K562 (cell line): ENCODE results near the gene CLCN6. TPM values are rescaled to one million over a fixed set of nuclear protein-coding genes. Genes with fewer than 3 reads are reported as not detected.

Source experiments
- CHD4 ChIP-seq: fragments of 200-600 bp; sonication (generic); IDR thresholded peaks from 3 replicates; pipeline ENCODE4 v1.6.1; 2012; ENCODE audit warnings: low read depth, mild to moderate bottlenecking, mixed read lengths, low read length, inconsistent platforms; ENCODE audit not compliant: insufficient read depth, insufficient replicate concordance, poor library complexity, severe bottlenecking
- EP400 ChIP-seq: fragments of 450-650 bp; IDR thresholded peaks from 2 replicates; pipeline ENCODE4 v1.6.1; 2017; ENCODE audit warnings: antibody characterized with exemption, mild to moderate bottlenecking, moderate library complexity
- ERF ChIP-seq: fragments of 450-650 bp; formaldehyde crosslinking; IDR thresholded peaks from 2 replicates; pipeline ENCODE4 v1.4.0; 2020; ENCODE audit warnings: mild to moderate bottlenecking, mixed read lengths
- FOXK1 ChIP-seq: sonication (generic); formaldehyde crosslinking; IDR thresholded peaks from 2 replicates; pipeline ENCODE4 v1.8.0; 2022; ENCODE audit warnings: missing genetic modification reagents, mild to moderate bottlenecking, borderline replicate concordance
- HMG20B ChIP-seq: fragments of 250-450 bp; sonication (Bioruptor Pico); IDR thresholded peaks from 2 replicates; pipeline ENCODE4 v1.5.0; 2021; ENCODE audit warnings: mild to moderate bottlenecking
- HNRNPL ChIP-seq: fragments of 200-400 bp; formaldehyde crosslinking; IDR thresholded peaks from 2 replicates; pipeline ENCODE4 v1.6.1; 2017; ENCODE audit warnings: low read depth, mild to moderate bottlenecking, low read length
- JUN ChIP-seq, 2 experiments: sonication (generic) in 1 of 2; formaldehyde crosslinking in 1 of 2; IDR thresholded peaks; 2 replicates each; pipeline versions ENCODE4 v1.6.1 to v1.8.0; 2012 to 2022; ENCODE audit warnings: borderline replicate concordance in 2 of 2, mild to moderate bottlenecking in 2 of 2, improper control_type of control experiment in 1 of 2, low read depth in 1 of 2, low read length in 1 of 2, missing genetic modification reagents in 1 of 2
- L3MBTL2 ChIP-seq: fragments of 450-650 bp; IDR thresholded peaks from 2 replicates; pipeline ENCODE4 v1.6.1; 2016; ENCODE audit warnings: mild to moderate bottlenecking, moderate library complexity
- MEIS2 ChIP-seq: fragments of 450-650 bp; IDR thresholded peaks from 2 replicates; pipeline ENCODE4 v1.6.1; 2014; ENCODE audit warnings: mild to moderate bottlenecking; ENCODE audit not compliant: partially characterized antibody
- RBFOX2 ChIP-seq: fragments of 200-400 bp; formaldehyde crosslinking; IDR thresholded peaks from 2 replicates; pipeline ENCODE4 v1.6.1; 2017; ENCODE audit warnings: low read depth, mild to moderate bottlenecking, low read length, moderate library complexity
- RFX5 ChIP-seq: IDR thresholded peaks from 2 replicates; pipeline ENCODE4 v1.6.1; 2011; ENCODE audit warnings: low read depth, mild to moderate bottlenecking, improper control_type of control experiment, low read length
- SNRNP70 ChIP-seq: fragments of 200-400 bp; formaldehyde crosslinking; optimal IDR thresholded peaks from 2 replicates; pipeline ENCODE3; 2017; ENCODE audit warnings: low read depth, low read length
- SRSF9 ChIP-seq: fragments of 200-400 bp; formaldehyde crosslinking; IDR thresholded peaks from 2 replicates; pipeline ENCODE4 v1.6.1; 2017; ENCODE audit warnings: low read depth, low read length, borderline replicate concordance
- TAF1 ChIP-seq: IDR thresholded peaks from 2 replicates; pipeline ENCODE4 v1.6.1; 2011; ENCODE audit warnings: mild to moderate bottlenecking, low read length, moderate library complexity; ENCODE audit not compliant: insufficient read depth, control insufficient read depth, severe bottlenecking; ENCODE audit errors: extremely low read depth
- TCF3 ChIP-seq: sonication (generic); formaldehyde crosslinking; IDR thresholded peaks from 2 replicates; pipeline ENCODE4 v1.4.0; 2020; ENCODE audit warnings: mild to moderate bottlenecking, missing genetic modification reagents
- TEAD4 ChIP-seq, 2 experiments: sonication (generic) in 1 of 2; formaldehyde crosslinking in 1 of 2; IDR thresholded peaks; 2 replicates each; pipeline versions ENCODE4 v1.6.1 to v1.8.0; 2012 to 2022; ENCODE audit warnings: borderline replicate concordance in 1 of 2, inconsistent platforms in 1 of 2, low read length in 1 of 2, mild to moderate bottlenecking in 1 of 2, missing genetic modification reagents in 1 of 2
- ZFP1 ChIP-seq: fragments of 450-650 bp; formaldehyde crosslinking; IDR thresholded peaks from 2 replicates; pipeline ENCODE4 v1.4.0; 2020; ENCODE audit warnings: mild to moderate bottlenecking, mixed read lengths
- ZFP36 ChIP-seq: fragments of 150-350 bp; IDR thresholded peaks from 2 replicates; pipeline ENCODE4 v1.6.1; 2018; ENCODE audit warnings: low read length, low read depth; ENCODE audit not compliant: partially characterized antibody
- ZNF134 ChIP-seq: fragments of 250-450 bp; sonication (Bioruptor Pico); conservative IDR thresholded peaks from 2 replicates; pipeline ENCODE4 v1.4.0; 2020
- ZNF57 ChIP-seq: fragments of 450-650 bp; formaldehyde crosslinking; IDR thresholded peaks from 2 replicates; pipeline ENCODE4 v1.4.0; 2020; ENCODE audit warnings: mild to moderate bottlenecking, moderate library complexity
- polyA plus RNA-seq, 8 experiments: library from polyadenylated mRNA; depleted of rRNA in 4 of 8; stranded (reverse) in 5 of 8; unstranded in 3 of 8; fragments of >200 nt; fragmentation: Nextera tagmentation in 2 of 8; fragmentation: Illumina TruSeq in 1 of 8; extraction: Ambion mirVana in 2 of 8; extraction: Trizol in 1 of 8; gene quantifications; 2 replicates each; pipeline versions ENCODE4 v1.2.1 to v1.2.3, GENCODE V29; 2011 to 2014; ENCODE audit warnings: inconsistent platforms in 1 of 8, missing spikeins in 1 of 8
- total RNA-seq, 7 experiments: library from RNA; depleted of rRNA in 6 of 7; stranded (reverse); fragments of >200 nt in 6 of 7; fragmentation: Illumina TruSeq in 2 of 7; extraction: Trizol in 2 of 7; gene quantifications; 2 replicates each; pipeline versions ENCODE4 v1.2.1 to v1.2.3, GENCODE V29; 2011 to 2021; ENCODE audit warnings: low replicate concordance in 1 of 7
- TF ChIP-seq, protein P1 (sequence below): fragments of 450-650 bp; IDR thresholded peaks from 2 replicates; pipeline ENCODE4 v1.6.1; 2016; ENCODE audit warnings: missing biosample characterization, missing genetic modification characterization
- TF ChIP-seq, protein P2 (sequence below): fragments of 450-650 bp; formaldehyde crosslinking; IDR thresholded peaks from 2 replicates; pipeline ENCODE4 v1.4.0; 2022; ENCODE audit warnings: missing genetic modification characterization
- TF ChIP-seq, protein P3 (sequence below): fragments of 450-650 bp; IDR thresholded peaks from 2 replicates; pipeline ENCODE4 v1.6.1; 2017; ENCODE audit warnings: antibody characterized with exemption

CLCN6 gene
- total and polyA plus RNA-seq, 9 of the 15 experiments (the other 6 are each of a cell fraction or from before 2014, with no cell fraction given) = 2.0 to 21.8 (median 13.6) TPM

DNA sequence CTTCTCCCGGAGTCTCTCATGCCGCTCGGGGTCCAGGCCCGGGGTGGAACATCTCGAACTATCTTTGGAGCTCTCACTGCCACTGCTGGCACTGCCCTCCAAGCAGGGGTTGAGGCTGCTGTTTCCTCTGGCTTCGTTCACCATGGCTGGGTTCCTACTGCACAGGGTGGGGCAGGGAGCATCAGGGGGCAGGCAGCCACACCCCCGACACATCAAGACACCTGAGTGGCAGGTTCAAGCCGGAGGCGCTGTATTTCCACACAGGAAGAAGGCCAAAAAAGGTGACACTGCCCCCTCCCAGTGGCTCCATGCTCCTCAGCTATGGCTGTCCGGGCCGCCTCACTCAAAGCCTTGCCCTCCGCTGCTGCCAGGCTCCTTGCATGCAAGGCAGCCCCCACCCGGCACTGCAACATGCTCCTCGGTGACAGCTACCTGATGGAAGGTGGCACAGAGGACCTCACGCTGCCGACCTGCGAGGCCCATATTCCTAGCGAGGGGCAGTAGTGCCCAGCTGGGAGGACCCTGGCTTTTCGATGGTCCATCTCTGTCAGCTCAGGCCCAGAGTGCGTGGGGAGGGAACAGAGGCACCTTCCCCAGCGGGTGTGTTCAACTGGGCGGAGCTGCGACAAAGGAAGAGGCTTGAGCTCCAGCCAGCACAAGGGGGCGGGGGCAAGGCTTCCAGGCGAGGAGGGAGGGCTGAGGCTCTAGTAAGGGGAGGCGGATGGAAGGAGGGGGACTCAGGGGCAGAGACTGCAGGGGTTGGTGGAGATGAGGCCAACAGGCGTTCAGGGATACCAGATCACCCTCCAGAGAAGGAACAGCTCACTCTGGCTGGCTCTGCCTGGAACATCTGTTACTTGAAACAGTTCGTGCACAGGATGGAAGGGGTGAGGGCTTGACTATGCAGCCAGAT, 2.8 kb upstream of the CLCN6 start (continued):
- TF ChIP-seq HMG20B (CRISPR knock-in tag) = 0 out of 2 replicates have a peak, but pooled peaks have one; percentile 11
- no peak for TF ChIP-seq EP400
- peak; percentile 41 for TF ChIP-seq MEIS2
- TF ChIP-seq, protein P1, sequence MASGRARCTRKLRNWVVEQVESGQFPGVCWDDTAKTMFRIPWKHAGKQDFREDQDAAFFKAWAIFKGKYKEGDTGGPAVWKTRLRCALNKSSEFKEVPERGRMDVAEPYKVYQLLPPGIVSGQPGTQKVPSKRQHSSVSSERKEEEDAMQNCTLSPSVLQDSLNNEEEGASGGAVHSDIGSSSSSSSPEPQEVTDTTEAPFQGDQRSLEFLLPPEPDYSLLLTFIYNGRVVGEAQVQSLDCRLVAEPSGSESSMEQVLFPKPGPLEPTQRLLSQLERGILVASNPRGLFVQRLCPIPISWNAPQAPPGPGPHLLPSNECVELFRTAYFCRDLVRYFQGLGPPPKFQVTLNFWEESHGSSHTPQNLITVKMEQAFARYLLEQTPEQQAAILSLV (tag) = no peak
- peak; percentile 66 for TF ChIP-seq TAF1
- TF ChIP-seq ZFP36 = peak; percentile 2
- TF ChIP-seq TEAD4 (IDR thresholded peaks at IDR 0.05; ENCODE audit: low read length) = no peak
- TF ChIP-seq TEAD4 (CRISPR knock-in tag; IDR thresholded peaks at IDR 0.05; ENCODE audit: borderline replicate concordance) = no peak
- no peak; the same call in 1 of the 2 replicates for TF ChIP-seq FOXK1 (CRISPR knock-in tag)
- TF ChIP-seq HNRNPL = no peak
- no peak for TF ChIP-seq ERF (CRISPR knock-in tag)
- no peak for TF ChIP-seq ZFP1 (CRISPR knock-in tag)
- TF ChIP-seq JUN (IDR thresholded peaks at IDR 0.05; ENCODE audit: borderline replicate concordance, low read depth, low read length) = no peak
- TF ChIP-seq JUN (CRISPR knock-in tag; IDR thresholded peaks at IDR 0.05; ENCODE audit: borderline replicate concordance) = peak; percentile 35; the same call in 1 of the 2 replicates
- no peak for TF ChIP-seq RFX5
- TF ChIP-seq ZNF57 (CRISPR knock-in tag) = no peak
- TF ChIP-seq TCF3 (CRISPR knock-in tag) = no peak; the same call in 1 of the 2 replicates
- no peak for TF ChIP-seq SRSF9
- TF ChIP-seq, protein P2, sequence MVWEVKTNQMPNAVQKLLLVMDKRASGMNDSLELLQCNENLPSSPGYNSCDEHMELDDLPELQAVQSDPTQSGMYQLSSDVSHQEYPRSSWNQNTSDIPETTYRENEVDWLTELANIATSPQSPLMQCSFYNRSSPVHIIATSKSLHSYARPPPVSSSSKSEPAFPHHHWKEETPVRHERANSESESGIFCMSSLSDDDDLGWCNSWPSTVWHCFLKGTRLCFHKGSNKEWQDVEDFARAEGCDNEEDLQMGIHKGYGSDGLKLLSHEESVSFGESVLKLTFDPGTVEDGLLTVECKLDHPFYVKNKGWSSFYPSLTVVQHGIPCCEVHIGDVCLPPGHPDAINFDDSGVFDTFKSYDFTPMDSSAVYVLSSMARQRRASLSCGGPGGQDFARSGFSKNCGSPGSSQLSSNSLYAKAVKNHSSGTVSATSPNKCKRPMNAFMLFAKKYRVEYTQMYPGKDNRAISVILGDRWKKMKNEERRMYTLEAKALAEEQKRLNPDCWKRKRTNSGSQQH (CRISPR knock-in tag) = no peak
- no peak for TF ChIP-seq CHD4
- TF ChIP-seq, protein P3, sequence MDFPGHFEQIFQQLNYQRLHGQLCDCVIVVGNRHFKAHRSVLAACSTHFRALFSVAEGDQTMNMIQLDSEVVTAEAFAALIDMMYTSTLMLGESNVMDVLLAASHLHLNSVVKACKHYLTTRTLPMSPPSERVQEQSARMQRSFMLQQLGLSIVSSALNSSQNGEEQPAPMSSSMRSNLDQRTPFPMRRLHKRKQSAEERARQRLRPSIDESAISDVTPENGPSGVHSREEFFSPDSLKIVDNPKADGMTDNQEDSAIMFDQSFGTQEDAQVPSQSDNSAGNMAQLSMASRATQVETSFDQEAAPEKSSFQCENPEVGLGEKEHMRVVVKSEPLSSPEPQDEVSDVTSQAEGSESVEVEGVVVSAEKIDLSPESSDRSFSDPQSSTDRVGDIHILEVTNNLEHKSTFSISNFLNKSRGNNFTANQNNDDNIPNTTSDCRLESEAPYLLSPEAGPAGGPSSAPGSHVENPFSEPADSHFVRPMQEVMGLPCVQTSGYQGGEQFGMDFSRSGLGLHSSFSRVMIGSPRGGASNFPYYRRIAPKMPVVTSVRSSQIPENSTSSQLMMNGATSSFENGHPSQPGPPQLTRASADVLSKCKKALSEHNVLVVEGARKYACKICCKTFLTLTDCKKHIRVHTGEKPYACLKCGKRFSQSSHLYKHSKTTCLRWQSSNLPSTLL = peak; percentile 94
- peak; percentile 89 for TF ChIP-seq RBFOX2
- peak; percentile 48; the same call in 1 of the 2 replicates for TF ChIP-seq ZNF134
- TF ChIP-seq SNRNP70 = no peak
- peak; percentile 55; the same call in 1 of the 2 replicates for TF ChIP-seq L3MBTL2
